HG02943 (cell line): ENCODE measurements around the gene INPP5E.

Source experiments
- ATAC-seq: cut with Tn5 transposase; IDR thresholded peaks from one replicate; pipeline ENCODE4 v1.9.1; 2021; ENCODE audit warnings: mild to moderate bottlenecking, low read depth, moderate library complexity; ENCODE audit not compliant: unreplicated experiment

INPP5E gene

GRCh38 chr9:136474021-136474640 is 34.5 kb upstream of the INPP5E start:
- ATAC-seq, result no peak

- ATAC-seq, result no peak
Measured at GRCh38 chr9:136473354-136473721, 33.7 kb upstream of the INPP5E start.

DNA sequence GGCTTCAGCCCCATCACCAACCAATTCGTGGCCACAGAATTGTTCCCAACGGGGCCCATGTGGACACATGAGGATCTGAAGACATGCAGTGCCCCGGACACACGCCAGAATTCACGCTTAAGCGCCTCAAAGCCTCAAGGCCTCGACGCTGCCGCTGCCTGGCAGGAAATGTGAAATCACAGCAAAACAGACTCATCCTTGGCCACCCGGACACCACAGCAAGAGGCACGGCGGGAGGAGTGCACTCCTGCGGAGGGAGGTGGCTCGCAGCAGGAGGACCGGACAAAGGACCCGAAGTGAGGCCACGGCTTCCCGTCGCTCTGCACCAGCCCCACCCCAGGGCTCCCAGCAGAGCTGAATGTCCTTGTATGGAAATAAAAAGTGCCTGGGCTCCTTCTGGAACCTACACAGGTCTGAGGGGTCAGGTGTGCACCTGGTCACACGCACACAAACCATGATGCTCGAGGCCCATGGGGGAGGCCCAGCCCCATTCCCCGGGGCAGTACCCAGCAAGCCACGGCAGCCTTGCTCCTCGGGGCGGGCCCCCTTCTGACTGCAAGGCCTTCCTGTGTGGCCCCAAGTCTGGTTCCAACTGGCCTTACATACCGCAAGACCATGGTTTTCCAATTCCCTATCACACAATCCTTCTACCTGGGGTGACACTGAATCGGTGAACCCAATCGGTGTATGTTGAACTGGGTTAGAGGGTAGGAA is 33.2 kb upstream of the INPP5E start:
- no peak for ATAC-seq

DNA sequence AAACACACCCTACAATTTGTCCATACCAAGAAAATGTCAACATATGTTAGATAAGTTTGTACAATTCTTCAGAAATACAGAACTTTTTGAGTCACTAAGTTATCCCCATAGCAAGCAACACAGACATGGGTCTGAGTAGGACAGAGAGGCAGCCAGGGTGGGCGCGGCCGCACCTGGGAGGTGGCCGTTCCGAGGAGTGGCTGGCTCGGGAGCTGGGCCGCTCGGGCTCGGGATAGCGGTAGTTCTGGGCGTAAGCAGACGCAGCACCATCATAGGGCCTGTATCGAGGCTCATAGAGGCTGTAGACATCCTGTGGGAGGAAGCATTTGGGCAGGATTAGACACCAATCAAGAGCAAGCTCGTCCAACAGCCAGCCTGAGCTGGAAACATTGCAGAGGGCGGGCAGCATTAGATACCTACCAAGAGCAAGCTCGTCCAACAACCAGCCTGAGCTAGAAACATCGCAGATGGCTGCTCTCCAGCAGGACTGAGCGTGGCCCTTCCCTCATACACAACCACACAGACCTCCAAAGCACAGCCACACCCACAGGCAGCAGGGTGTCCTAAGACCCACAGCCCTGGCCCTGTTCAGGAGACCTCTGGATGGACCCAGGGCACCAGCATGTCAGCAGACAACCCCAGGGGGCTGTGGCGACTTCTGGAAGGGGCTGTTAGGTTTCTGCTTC is 32.3 kb upstream of the INPP5E start:
- ATAC-seq, result no peak

DNA sequence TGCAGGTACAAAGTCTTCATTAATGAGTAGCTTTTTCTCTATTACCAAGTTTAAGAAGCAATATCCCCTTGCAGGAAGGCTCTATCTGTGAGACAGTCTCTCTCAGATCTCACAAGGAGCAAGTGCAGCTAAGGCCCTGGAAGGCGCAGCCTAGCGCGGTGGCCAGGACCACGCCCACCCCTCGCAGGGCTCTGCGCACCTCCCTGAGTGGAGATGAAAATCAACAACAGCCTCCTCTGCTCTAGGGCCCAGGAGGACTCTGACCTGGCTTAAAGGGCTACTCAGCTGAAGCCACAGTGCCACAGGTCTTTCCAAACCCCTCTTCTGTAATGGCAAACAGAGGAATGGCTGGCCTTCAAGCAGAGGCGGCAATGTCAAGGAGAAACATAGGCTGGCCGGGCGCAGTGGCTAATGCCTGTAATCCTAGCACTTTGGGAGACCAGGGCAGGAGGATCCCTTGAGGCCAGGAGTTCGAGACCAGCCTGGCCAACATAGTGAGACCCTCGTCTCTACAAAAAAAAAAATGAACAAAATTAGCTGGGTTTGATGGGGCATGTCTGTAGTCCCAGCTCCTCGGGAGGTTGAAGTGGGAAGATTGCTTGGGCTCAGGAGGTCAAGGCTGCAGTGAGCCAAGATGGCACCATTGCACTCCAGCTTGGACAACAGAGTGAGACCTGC is 31.3 kb upstream of the INPP5E start:
- ATAC-seq, result no peak

DNA sequence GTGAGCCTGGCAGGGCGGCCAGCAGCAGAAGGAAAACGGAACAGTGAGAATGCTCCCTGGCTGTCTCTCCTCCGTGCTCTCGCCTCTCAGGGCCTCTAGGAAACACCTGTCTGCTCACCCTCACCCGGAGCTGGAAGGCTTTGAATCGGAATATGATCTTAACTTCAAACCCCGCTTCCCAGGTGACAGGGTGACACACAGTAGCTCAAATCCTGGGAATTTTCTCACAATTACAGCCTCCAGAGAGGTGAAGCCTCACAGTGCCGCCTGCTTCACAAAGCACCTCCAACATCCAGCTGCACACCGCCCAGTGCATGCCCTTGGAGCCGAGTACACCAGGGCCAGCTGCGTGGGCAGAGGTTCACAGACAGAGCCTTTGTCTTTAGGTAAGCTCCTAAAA is 30.7 kb upstream of the INPP5E start:
- no peak for ATAC-seq

GRCh38 chr9:136467766-136468165 is 28.1 kb upstream of the INPP5E start:
- ATAC-seq, result no peak

DNA sequence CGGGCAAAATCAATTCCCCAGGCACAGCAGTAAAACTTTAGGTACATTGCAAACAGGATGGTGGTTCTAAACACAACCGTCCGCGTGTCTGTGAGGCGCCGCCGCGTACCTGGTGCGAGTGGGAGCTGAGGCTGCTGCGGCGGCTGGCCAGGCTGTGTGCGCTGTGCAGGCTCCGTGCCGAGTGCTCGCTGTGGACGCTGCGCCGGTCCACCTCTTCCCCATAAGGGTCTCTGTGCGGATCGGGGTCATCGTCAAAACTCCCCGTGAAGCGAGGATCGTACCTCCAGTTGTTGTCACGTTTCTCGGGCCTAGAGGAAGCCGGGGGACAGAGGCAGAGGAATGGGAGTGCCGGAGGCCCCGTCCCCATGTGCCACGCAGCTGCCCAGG is 26.5 kb upstream of the INPP5E start:
- no peak for ATAC-seq

DNA sequence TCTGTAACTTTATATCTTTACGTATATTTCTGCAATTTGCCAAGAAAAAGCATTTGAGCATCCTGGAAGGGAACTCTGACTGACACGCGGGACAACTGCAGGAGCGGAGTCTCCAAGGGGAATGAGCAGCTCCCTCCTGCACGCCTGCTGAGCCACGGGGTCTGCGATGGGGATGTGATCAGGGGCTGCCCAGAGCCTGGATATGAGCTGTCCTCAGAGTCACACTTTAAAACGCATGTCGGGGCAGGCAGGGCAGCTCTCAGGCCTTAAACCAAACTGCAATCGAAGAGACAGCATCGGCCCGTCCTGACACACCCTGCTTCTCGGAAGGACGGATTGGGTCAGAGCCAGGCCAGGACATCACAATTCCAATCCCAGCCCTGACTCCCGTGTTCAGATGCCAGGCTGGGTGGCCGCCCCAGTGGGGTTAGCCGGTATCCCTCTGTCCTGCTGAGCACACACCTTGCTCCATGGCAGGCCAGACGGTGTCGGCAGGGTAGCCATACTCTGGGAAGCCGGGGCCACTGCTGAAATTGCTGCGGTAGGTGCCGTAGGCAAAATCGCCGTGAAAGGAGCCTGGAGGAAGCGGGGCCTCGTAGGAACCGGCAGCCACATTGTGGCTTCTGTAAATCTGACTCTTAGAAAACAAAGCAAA is 26.0 kb upstream of the INPP5E start:
- no peak for ATAC-seq

- no peak for ATAC-seq
Measured at GRCh38 chr9:136464241-136464640, 24.6 kb upstream of the INPP5E start.

DNA sequence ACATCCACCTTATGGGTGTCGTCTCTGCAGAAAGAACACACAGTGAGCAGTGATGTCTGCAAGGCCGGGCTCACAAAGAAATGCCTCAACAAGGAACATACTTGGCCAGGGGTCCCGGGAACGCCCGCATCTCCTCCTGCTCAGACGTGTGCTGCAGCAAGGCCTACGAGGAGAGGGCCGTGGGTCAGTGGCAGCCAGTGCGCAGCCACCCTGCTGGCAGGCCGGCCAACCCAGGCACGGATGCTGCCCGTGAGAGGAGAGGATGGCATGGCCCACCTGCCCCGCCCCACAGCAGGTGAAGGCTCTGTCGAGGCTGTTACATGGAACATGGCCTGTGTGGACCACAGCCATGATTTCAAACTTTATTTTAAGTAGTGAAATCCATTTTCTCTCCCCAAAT is 23.9 kb upstream of the INPP5E start:
- ATAC-seq, result no peak

DNA sequence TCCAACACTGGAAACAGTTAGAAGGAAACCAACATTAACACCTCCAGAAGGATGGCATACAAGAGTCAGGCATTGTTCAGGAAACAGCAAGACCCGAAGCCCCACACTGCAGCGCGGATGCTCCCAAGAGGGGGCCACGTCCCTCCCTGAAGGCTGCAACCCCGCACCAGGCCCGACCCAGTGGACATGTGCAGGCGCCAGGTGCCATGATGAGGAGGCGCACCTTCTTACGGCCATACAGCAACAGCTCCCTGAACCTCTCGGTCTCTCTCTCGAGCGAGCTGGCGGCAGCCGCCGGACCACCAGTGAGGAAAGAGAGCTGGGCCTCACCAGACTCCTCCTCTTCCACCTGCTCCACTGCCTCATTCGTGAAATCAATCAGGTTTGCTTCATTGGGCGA is 23.0 kb upstream of the INPP5E start:
- no peak for ATAC-seq

DNA sequence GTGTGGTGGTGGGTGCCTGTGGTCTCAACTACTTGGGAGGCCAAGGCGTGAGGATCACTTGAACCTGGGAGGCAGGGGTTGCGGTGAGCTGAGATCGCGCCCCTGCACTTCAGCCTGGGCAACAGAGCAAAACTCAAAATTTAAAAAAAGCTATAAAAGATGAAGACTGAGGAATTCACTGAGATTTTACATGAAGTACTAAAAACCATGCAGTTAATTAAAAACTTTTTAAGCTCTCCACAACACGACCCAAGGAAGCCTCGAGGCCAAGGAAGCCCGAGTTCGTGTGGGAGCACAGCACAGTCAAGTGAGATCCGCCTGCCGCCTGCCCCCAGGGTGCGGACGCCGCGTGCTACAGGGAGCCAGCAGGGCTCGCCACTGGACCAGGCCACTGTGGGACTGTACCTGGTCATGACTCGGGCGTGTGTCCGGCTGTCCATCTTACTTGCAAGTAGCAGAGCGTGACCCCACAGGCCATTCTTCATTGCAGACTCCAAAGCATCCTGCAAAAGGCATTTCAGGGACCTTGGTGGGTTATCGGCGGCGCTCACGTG is 21.2 kb upstream of the INPP5E start:
- no peak for ATAC-seq

- ATAC-seq, result no peak
Measured at GRCh38 chr9:136459425-136459824, 19.8 kb upstream of the INPP5E start.

GRCh38 chr9:136457326-136457725 is 17.7 kb upstream of the INPP5E start:
- ATAC-seq, result no peak

DNA sequence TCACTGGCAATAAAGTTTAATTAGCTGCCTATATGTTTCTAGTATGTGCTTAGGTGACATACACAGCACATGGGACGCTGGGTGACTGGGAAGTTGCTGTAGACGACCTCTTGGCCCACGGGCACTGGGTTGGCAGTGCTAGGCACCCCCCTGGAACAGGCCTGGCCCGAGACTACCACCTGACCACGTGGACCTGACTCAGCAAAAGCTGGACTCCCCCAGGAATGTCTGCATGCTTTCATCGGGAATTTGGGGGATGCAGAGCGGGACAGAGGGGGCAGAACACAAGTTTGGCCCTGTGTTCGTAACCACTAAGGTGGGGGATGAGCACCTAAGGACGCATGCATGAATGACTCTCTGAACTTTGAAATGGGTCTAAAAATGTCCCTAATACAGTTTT is 16.6 kb upstream of the INPP5E start:
- ATAC-seq, result no peak

DNA sequence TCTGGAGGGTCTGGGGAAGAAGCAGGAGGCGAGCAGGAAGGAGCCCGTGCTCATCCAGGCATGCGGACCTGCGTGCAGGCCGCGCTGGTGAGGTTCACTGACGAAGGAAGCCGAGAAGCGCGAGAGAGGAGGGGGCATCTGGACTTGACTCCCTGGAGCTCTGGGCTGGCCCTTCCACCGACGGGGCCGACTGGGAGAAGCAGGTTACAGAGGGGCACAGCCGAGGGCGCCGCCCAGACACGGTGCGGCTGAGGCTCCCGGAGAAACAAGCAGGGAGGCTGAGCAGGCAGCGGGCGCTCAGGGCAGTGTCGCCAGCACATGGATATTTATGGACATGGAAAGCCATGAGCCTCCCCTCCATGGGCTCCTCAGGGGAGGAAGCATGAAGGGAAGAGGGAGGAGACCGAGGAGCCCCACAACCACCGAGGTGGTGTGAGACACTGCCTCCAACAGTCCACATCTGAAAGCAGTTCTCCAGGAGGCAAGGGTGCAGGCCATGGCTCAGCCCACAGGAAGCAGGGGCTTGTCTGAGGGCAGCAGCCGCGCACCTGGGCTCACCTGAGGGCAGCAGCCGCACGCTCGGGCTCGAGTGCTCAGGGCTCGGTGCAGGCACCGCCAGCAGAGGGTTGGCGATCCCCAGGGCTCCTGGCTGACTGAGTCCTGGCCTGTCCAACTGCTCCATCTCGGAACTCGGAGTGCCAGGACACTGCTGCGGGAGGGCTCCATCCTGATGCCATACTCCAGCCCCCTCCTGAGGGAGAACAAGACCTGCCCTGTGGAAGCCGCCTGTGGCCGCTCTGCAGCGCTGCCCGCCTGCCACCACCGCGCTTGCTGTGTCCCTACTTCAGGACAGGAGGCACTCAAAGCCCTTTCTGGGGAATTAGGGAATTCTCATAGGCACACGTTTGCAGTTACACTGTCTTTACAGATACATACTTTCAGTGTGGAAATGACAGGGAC is 15.7 kb upstream of the INPP5E start:
- no peak for ATAC-seq

GRCh38 chr9:136454026-136454796 is 14.6 kb upstream of the INPP5E start:
- ATAC-seq, result no peak

- no peak for ATAC-seq
Measured at GRCh38 chr9:136453326-136453725, 13.7 kb upstream of the INPP5E start.
